ENCODE measurements around the gene ZMAT5.

The ZMAT5 gene

GRCh38 chr22:29704528-29705285 lies 62.1 kb downstream of the ZMAT5 start:
- DNase-seq: peak; percentile 89

- no peak for DNase-seq
Observed at GRCh38 chr22:29703569-29704195, 63.1 kb downstream of the ZMAT5 start.

GRCh38 chr22:29702931-29703501 lies 63.8 kb downstream of the ZMAT5 start:
- peak; percentile 28 for DNase-seq

GRCh38 chr22:29702000-29702930 lies 64.5 kb downstream of the ZMAT5 start:
- no peak for DNase-seq

- peak; percentile 87 for DNase-seq
Observed at GRCh38 chr22:29701155-29701999, 65.4 kb downstream of the ZMAT5 start.

- DNase-seq: peak; percentile 87
Observed at GRCh38 chr22:29700900-29701154, 66.0 kb downstream of the ZMAT5 start.

GRCh38 chr22:29700206-29700899 lies 66.5 kb downstream of the ZMAT5 start:
- DNase-seq: no peak

- DNase-seq: no peak
Observed at GRCh38 chr22:29697853-29698598, 68.8 kb downstream of the ZMAT5 start.

GRCh38 chr22:29695129-29695926 lies 71.5 kb downstream of the ZMAT5 start:
- DNase-seq: peak; percentile 63

- no peak for DNase-seq
Observed at GRCh38 chr22:29693671-29694070, 73.1 kb downstream of the ZMAT5 start.

- no peak for DNase-seq
Observed at GRCh38 chr22:29693161-29693560, 73.6 kb downstream of the ZMAT5 start.

- DNase-seq: peak; percentile 45
Observed at GRCh38 chr22:29692327-29692640, 74.5 kb downstream of the ZMAT5 start.

- DNase-seq: peak; percentile 82
Observed at GRCh38 chr22:29691636-29692326, 75.0 kb downstream of the ZMAT5 start.

- peak; percentile 42 for DNase-seq
Observed at GRCh38 chr22:29690476-29690875, 76.3 kb downstream of the ZMAT5 start.

- peak; percentile 84 for DNase-seq
Observed at GRCh38 chr22:29689880-29690213, 77.0 kb downstream of the ZMAT5 start.

- no peak for DNase-seq
Observed at GRCh38 chr22:29689206-29689879, 77.5 kb downstream of the ZMAT5 start.

GRCh38 chr22:29684244-29684643 lies 82.6 kb downstream of the ZMAT5 start:
- no peak for DNase-seq

- DNase-seq: no peak
Observed at GRCh38 chr22:29683536-29683935, 83.3 kb downstream of the ZMAT5 start.

Measured in DMS79 treated with DMSO at 0.1 percent for 48 hours (cell line).